PC-3 (cell line): ENCODE measurements around the gene PNMA1.

ENCODE experiments used
- EZH2 ChIP-seq: fragments of 300-600 bp; sonication (generic); IDR thresholded peaks from one replicate; pipeline ENCODE4 v1.6.1; 2017; ENCODE audit warnings: antibody characterized with exemption, mild to moderate bottlenecking, low read length; ENCODE audit not compliant: unreplicated experiment
- EZH2phosphoT487 ChIP-seq: fragments of 300-600 bp; sonication (generic); IDR thresholded peaks from 2 replicates; pipeline ENCODE4 v1.6.1; 2018; ENCODE audit warnings: mild to moderate bottlenecking, antibody characterized with exemption, low read length, borderline replicate concordance
- TF ChIP-seq, protein P1 (sequence below): fragments of 300-600 bp; sonication (generic); conservative IDR thresholded peaks from 2 replicates; pipeline ENCODE4 v1.5.1; 2017; ENCODE audit warnings: antibody characterized with exemption, low read depth, mild to moderate bottlenecking, low read length

DNA sequence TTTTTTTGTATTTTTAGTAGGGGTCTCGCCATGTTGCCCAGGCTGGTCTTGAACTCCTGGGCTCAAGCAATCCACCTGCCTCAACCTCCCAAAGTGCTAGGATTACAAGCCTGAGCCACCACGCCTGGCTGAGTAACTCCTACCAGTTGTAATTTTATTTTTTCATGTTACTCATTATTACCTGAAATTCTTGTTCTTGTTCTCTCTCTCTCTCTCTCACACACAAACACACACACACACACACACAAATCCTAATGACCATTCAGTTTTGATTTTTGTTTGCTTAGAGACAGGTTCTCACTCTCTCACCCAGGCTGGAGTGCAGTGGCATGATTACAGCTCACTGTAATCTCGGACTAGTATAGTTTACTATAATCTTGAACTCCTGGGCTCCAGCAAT, 39.2 kb downstream of the PNMA1 start:
- TF ChIP-seq, protein P1, sequence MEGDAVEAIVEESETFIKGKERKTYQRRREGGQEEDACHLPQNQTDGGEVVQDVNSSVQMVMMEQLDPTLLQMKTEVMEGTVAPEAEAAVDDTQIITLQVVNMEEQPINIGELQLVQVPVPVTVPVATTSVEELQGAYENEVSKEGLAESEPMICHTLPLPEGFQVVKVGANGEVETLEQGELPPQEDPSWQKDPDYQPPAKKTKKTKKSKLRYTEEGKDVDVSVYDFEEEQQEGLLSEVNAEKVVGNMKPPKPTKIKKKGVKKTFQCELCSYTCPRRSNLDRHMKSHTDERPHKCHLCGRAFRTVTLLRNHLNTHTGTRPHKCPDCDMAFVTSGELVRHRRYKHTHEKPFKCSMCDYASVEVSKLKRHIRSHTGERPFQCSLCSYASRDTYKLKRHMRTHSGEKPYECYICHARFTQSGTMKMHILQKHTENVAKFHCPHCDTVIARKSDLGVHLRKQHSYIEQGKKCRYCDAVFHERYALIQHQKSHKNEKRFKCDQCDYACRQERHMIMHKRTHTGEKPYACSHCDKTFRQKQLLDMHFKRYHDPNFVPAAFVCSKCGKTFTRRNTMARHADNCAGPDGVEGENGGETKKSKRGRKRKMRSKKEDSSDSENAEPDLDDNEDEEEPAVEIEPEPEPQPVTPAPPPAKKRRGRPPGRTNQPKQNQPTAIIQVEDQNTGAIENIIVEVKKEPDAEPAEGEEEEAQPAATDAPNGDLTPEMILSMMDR = no peak
- TF ChIP-seq EZH2 (no peak), EZH2phosphoT487 (no peak)
